MV-4-11 (cell line): ENCODE results near the gene AIDA.
"Not testable (repeated sequence)": the region's sequence is repeated elsewhere in the genome, so short reads cannot be mapped to it uniquely, and the experiment has no call there.

Source experiments
- DNase-seq: peaks from one replicate; lab custom pipeline; 2025; lab: John Stamatoyannopoulos, UW

Gene AIDA, protein sequence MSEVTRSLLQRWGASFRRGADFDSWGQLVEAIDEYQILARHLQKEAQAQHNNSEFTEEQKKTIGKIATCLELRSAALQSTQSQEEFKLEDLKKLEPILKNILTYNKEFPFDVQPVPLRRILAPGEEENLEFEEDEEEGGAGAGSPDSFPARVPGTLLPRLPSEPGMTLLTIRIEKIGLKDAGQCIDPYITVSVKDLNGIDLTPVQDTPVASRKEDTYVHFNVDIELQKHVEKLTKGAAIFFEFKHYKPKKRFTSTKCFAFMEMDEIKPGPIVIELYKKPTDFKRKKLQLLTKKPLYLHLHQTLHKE

DNA sequence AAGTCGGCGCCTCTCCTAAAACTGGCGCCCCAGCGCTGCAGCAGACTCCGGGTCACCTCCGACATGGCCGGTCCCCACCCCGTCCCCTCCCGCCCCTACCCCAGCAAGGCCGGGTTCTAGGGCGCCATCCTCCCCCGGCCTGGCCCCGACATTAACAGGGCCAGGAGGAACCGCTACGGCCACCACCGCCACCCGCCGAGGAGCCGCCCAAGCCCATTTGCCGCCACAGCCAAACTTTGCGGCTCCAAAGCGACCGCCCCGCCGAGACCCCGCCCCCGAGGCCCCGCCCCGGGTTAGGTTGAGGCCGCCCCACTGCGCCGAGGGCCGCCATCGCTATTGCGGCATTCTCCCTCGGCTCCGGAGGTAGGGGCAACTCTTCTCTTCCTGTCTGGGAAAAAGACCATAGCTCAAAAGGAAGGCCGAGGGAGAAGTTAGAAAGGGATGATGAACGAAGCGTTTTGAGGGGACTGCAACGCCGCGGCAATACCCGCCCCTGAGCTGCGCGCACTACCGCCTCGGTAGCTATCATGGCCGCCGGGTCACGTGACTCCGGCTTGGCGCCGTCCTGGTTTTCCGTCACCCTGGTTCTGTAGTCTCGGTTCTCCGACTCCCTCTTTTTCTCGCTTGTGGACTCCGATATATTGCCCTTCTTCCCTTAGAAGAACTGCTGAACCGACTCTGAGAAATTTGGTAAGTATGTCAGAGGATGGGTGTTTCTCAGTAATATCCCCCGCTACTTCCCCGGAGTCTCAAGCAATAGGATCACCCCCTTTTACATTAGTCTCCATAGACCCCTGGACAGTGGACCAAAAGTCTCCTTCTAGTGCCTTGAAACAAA is at the start of gene AIDA, which contains the start of gene BROX:
AIDA (minus strand) TSS at position 239 of the 838 bp plus-strand sequence; CDS start at position 65, 174 bp downstream.
BROX (plus strand) TSS at position 312 of the 838 bp plus-strand sequence. CDS start 3,136 bp downstream, outside the sequence.
- DNase-seq, result peak; percentile 76

DNA sequence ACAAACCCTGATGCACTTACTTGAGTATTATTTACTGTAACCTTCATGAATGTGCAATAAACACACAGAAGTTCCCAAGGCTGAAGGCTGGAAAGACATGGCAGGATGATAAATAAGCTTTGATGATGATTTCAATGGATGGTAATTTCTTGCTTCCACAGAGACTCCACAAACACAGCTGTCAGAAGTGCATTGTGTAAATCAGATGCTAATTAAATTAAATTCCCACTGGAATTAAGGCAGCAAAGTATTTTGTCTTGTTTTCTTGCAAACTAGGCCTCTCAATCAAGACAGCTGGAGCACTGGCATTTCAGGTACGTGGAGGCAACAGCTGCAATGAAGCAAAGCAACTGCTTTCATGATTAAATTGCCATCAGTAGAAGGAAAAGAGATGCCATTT is 48.8 kb upstream of the AIDA start:
- no peak for DNase-seq

DNA sequence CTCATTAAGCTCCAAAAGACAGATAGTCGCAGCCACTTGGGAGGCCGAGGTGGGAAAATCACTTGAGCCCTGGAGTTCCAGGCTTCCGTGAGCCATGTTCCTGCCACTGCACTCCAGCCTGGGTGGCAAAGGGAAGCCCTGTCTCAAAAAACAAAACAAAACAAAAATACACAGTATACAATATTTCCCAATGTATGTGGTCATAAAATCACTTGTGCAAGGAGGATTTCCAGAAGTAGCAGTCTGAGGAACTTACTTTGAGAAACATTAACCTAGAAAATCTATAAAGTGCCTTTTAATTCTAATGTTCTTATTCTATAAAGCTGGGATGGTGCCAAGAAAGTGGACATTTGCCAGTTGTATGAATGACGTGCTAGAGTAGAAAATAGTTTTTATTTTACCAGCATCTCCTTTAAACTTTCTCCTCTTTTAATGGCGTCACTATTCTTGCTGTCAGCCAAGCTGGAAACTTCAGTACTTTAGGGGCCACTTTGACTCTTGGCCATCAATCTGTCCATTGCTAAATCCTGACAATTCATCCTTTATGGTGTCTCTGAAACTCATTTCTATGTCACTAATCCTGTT is 47.3 kb upstream of the AIDA start:
- DNase-seq, result peak; percentile 3

DNA sequence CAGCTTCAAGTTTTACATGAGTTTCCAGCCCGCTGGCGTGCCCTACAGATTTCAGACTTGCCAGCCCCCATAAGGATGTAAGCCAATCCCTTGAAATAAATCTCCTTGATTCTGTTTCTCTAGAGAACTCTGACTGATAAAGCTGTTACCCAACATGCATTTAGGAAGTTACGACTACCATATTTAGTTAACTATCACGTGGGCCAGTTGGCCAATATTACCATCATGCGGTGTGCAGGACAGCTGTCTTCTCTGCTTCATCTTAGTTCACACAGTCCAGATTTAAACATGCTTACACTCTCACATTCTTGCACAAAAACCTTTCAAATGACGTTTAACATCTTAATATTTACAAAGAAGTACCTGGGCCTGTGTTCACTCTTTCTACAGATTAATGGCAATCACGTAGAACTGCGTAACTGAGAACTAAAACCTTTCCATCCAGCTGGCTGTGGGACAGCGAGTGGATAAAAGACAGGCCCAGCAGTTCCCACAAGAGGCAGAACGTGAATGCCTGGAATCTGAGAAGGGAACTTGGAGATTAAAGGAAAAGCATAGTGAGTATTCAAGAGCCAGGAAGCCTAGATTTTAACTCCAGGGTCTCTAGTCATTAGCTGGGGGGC is 45.5 kb upstream of the AIDA start:
- DNase-seq, result peak; percentile 47

DNA sequence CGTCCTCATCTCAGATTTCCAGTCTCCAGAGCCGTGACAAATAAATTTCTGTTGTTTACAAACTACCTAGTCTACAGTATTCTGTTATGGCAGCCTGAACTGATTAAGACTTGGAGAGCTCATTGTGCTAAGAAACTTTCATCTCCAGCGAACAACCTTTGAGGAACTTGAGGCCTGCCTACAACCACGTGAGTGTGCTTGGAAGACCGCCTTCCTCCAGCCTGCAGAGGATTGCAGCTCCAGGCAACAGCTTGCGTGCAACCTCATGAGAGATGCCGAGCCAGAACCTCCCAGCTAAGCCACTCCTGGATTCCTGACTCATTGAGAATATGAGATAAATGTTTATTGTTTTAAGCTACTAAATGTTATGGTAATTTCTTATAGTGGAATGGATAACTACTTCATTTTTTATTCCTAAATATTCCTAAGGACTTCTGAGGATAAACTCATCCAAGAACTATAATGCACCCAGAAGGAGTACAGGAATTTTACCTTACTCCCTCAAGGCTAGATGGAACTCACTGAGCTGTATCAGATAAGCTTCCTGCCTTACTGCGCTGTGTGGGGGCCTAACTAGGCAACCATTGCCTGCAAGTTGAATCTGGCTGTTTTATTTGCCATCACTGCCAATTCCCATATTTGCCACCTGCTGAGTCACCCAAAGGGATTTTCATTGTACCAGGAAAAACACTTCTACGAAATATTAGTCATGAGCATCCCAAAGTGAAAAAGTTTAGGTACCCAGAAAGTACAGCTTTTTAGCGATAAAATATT is 42.3 kb upstream of the AIDA start:
- peak; percentile 70 for DNase-seq

DNA sequence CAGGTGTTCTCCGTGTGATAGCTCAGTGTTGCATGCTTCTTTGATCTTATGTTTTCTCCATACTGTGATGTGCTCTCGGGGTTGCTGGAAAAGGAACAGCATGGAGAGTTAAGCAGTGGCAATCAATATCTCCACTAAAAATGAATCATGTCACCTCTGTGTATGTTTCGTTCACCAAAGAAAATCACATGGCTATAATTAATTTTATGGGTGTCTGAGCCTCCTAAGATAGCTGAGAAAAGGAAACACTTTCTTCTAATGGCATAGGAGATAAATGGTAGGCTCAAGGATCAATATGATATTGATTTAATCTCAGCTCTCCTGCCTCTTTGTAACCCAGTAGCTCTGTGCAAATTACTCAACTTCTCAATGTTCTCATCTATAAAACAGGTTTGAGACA is 39.0 kb upstream of the AIDA start:
- no peak for DNase-seq

DNA sequence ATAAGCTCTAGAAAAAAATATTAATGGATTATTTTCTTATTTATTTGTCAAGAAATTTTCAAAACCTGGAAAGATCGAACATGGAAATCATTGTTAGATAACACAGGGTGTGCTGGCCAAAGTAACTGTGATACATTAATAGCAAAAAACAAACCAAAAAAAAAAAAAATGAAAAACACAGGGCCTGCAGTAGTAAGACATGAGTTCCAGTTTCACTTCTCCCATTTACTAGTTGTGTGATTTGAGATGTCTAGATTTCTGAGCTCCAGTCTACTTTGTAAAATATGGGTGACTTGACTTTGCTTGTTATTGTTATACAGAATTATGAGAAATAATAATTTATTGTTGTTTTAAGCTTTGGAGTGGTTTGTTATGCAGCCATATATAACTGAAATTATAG is 38.4 kb upstream of the AIDA start:
- peak; percentile 57 for DNase-seq

DNA sequence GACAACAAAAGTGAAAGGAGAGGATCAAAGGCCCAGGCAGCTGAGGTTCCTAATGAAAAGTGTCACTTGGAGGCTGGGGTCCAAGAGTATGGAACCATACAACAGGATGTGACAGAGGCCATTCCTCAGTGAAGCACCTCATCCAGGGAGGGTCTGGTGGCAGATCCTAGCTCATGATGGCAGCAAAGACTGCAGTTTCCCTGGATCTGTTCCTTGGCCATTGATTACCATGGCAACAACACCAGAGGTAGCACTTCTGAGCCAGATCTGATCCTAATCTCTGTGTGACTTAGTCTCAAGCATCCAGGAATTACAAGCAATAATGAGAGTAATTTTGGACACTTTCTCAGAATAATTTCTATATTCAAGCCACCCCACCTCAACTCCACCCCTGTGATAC is 37.6 kb upstream of the AIDA start:
- DNase-seq, result no peak

DNA sequence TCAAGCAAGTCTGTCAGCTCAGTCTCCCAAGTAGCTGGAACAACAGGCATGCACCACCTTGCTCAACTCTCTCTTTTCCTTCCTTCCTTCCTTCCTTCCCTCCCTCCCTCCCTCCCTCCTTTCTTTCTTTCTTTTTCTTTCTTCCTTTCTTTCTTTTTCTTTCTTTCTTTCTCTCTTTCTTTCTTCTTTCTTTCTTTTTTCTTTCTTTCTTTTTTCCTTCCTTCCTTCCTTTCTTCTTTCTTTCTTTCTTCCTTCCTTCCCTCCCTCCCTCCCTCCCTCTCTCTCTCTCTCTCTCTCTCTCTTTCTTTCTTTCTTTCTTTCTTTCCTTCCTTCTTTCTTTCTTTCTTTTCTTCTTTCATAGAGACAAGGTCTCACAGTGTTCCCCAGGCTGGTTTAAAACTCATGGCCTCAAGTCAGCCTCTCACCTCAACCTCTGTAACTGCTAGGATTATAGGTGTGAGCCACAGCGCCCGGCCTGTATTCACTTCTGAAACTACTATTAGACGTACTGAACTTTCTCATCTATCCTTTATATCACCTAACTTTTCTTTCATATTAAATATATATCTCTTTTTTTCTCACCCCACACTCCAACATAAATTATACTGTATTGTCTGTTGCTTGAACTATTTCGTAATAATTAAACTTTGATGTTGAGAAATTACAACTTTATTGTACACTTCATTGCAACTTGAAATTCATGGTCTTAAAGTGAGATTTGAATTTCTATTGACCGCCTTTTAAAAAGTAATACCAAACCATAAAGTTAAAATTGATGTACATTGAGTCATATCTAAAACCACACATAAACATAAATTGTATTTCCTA is 29.6 kb upstream of the AIDA start:
- not testable (repeated sequence) for DNase-seq

DNA sequence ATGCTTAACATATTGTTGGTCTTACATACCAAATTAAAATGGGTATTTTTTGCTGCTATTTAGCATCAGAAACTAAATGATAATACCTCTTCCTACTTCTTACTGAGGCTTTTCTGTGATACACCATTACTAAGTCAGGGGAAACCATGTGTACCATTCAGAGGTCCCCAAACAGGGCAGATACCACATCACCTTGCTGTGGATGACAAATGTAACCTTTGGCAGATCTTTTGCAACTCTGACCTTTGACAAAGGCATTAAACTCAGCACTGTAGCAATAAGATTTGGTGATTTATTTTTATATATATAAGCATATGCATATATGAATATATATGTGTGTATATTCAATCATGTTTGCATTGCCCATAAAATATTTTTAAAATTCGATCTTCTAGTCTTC is 27.6 kb upstream of the AIDA start:
- DNase-seq, result no peak

DNA sequence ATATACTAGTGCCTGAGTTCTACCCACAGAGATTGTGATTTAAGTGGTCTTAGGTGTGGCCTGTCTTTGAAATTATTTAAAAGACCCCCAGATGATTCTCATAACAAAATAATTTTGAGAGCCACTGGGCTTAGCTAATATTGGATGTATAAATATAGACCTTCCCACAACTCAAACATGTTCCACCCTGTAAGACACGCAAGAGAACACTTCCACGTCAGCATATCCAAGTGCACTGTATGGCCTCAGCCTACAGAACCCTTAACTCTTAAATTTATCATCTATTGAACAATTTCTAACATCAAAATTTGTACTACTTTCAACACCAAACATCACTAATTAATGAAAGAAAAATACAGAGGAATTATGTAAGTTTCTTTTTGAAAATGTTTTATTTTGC is 27.2 kb upstream of the AIDA start:
- DNase-seq, result no peak

DNA sequence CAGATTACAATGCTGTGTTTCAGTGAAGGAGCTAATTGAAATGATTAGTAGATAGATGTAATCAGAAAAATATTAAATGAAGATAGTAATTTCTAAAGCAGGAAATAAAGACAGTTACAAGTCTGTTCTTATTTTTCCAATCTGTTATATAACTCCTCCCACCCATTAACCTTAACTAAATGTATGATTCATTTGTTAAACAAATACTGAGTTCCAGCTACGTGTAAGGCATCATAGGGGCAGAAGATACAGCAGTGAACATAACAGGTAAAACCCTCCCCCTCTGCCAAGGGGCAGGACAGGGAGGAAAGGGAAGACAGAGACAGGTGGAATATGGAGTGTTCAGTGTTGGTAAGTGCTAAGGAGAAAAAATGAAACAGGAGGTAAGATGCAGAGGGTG is 24.7 kb upstream of the AIDA start, which contains the start of gene FAM177B:
FAM177B (plus strand) TSS at position 231 of the 400 bp plus-strand sequence. CDS start 9,344 bp downstream, outside the sequence.
- DNase-seq, result no peak

DNA sequence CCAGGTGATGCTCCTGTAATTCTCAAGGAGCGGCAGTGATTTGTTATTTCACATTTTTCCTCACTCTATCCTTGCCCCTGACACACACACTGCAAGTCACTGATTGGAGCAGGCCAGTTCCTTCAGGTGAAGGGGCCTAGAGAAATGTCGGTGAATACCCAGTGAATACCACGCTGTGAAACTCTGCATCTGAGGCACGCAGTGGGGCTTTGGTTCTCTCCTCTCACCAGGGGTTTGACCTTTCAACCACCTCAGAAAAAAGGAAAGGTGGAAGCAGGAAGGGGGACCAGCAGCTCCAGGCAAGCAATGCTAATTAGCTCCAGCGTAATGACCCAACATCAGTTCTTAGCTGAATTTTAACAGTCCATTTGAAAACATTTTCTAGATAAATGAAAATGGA is 24.2 kb upstream of the AIDA start:
- no peak for DNase-seq

DNA sequence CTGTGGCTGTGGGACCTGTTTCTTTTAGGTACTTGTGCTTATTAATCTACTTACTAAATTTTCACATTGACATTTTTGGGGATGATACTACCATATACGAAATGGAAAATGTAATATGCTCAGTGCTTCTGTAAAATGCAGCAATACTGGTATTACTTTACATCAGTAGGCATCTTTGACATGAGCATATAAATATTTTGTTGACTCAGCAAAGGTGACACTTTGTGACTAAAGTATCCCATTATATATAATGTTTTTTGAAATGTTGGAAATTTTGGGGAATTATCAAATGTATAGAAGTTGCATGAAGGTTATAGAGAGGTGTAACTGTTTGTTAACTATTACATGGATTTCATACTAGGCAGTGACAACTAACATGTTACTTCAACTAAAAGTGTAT is 22.4 kb upstream of the AIDA start:
- no peak for DNase-seq

DNA sequence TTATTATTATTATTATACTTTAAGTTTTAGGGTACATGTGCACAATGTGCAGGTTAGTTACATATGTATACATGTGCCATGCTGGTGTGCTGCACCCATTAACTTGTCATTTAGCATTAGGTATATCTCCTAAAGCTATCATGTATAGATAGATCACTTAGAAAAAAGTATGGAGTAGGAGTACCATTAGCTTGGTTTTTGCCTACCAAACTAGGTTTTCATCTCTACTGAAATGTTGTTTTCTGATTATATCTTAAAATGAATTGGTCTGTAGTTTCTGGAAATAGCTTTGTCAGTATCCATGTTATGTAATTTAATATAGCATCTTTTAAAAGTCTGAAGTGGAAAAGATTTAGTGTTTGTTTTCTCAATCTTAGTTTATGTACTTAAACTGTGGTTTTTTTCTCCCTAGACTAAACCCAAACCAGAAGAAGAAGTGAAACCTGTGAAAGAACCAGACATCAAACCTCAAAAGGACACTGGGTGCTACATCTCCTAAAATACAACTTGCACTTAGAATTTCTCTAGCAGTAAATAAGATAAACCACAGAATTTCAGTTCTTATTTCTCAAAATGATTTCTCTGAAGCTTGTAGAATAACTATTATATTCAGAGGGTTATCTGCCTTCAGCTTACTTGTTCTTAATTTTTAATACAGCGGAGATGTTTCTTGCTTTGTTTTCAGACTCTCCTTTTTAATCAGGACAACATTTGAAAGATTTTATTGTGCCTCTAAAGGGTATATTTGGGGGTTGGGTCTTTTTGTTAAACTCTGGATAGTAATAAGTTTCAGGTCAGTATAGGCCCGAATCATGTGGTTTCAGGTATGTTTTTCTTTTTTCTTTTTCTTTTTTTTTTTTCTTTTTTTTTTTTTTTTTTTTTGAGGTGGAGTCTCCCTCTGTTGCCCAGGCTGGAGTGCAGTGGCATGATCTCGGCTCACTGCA is 20.2 kb upstream of the AIDA start:
- peak; percentile 95 for DNase-seq

DNA sequence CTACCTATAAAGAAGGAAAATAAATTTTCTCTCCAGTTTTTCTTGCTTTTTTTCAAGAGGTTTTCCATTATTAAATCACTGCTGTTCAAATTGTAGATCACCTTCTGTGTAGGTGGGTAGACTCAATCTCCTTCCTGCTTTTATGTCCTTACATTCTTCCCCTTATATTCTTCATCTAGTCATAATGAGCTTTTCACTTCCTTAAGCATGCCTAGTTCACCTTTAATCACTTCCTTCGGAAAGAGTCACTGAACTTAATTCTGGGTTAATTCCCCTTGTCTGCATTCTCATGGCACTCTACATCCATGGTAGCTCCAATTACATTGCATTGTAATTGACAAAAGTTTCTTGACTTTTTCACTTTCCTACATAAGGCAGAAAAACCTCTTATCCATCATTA is 18.6 kb upstream of the AIDA start:
- no peak for DNase-seq

DNA sequence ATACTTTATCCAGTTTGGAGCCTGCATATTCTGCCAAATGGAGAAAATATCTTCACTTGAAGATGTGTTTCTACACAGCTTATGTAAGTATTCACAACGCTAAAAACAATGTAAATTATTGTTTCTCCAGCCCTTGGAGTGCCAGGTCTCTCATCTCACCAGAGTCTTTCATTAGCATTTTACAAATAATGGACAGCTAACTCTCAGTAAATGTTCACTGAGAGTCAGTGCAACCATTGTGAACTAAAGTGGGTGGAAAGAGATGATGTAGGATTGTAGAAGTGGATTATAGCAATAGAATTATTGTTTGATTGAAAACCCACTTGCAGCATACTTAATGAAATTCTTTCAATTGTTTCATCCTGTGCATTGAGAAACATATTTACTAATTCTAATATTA is 16.5 kb upstream of the AIDA start:
- no peak for DNase-seq

DNA sequence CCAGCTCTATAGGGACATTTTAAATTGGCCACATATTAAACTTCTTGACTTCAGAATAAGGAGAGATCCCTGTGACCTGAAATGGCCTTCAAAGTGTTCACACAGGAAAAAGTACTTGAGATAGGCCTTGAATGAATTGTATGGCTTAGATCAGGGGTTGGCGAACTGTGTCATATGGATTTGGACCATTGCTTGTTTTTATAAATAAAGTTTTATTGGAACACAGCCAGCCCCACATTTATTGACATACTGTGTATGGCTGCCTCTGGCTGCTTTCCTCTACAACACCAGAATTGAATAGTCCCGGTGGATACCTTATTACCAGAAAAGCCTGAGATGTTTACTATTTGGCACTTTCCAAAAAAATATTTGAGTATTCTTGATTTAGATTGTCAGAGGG is 4.1 kb upstream of the AIDA start:
- DNase-seq, result no peak
